ENCODE measurements around the gene PSMD9. TPM values are rescaled to one million over a fixed set of nuclear protein-coding genes. Genes with fewer than 3 reads are reported as not detected.
"Not testable (repeated sequence)": the region's sequence is repeated elsewhere in the genome, so short reads cannot be mapped to it uniquely, and the experiment has no call there.

Gene PSMD9
- total RNA-seq, 6 donors from 2014 or later = 28.1 to 59.1 (median 43.6) TPM

DNA sequence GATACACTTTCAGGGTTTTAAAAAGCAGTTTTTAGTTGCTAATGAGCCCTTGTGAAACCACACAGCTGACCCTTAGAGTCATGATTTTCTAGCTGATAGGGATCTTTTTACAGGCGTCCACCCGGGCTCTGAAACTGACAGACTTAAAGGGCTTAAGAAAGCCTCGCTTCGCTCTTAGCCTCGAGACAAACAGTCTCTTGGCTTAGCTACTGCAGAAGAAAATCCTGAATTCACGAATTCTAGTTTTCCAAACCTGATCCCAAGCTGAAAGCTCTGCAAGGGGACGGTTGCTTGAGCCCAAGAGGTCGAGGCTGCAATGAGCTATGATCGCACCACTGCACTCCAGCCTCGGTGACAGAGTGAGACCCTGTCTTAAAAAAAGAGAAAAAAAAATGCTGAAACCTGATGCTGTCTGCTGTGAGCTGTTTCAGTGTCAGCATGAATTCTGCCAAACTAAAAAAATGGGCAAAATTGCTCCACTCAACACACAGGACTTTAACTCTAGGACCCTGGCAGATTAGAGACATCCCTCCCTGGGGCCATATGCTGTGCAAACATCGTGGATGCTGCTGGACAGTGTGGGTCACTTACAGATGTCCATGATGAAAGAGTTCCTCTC is 26.8 kb upstream of the PSMD9 start:
- Histone ChIP-seq H3K36me3 (no peaks in the 10 kb centered on the region), H3K4me3 (no peak overlapping the region), H3K27me3 (no peaks in the 10 kb centered on the region), H3K27ac (no peak overlapping the region), H3K4me1 (peaks cover 4 to 8% (median 6%) of the 10 kb centered on the region in 4 donors), H3K9me3 (no peaks in the 10 kb centered on the region)
- ATAC-seq (ENCODE audit: low FRiP score in 2 of 2) (no peak), DNase-seq (no peak)
- WGBS, 2 donors = 52 to 59% methylated on average over 11 of the region's 11 CpGs
- TF ChIP-seq EP300 (IDR thresholded peaks at IDR 0.05) = no peak
- no peak for TF ChIP-seq POLR2AphosphoS5 (IDR thresholded peaks at IDR 0.05)
- TF ChIP-seq, protein P1, sequence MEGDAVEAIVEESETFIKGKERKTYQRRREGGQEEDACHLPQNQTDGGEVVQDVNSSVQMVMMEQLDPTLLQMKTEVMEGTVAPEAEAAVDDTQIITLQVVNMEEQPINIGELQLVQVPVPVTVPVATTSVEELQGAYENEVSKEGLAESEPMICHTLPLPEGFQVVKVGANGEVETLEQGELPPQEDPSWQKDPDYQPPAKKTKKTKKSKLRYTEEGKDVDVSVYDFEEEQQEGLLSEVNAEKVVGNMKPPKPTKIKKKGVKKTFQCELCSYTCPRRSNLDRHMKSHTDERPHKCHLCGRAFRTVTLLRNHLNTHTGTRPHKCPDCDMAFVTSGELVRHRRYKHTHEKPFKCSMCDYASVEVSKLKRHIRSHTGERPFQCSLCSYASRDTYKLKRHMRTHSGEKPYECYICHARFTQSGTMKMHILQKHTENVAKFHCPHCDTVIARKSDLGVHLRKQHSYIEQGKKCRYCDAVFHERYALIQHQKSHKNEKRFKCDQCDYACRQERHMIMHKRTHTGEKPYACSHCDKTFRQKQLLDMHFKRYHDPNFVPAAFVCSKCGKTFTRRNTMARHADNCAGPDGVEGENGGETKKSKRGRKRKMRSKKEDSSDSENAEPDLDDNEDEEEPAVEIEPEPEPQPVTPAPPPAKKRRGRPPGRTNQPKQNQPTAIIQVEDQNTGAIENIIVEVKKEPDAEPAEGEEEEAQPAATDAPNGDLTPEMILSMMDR (IDR thresholded peaks at IDR 0.05) = no peak
- no peak for TF ChIP-seq POLR2A (IDR thresholded peaks at IDR 0.05)

DNA sequence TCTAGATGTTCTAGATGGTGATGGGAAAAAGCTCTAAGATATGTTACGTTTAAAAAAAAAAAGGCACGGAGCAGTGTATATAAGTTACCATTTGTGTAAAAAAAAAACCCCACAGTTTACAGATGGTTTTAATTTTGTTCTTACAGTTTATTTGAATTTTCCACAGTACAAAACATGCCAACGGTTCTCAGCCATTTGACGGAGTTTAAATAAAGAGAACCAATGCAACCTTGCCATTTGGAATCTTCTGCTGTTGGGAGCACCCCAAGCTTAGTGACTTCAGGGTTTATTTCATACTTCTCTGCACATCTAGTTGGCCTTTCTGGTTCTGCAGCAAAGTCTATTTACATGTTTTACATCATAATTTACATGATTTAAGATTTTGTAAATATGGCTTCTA is 22.3 kb upstream of the PSMD9 start:
- DNase-seq = no peak
- TF ChIP-seq, protein P1 (IDR thresholded peaks at IDR 0.05) = no peak
- no peak for TF ChIP-seq POLR2AphosphoS5 (IDR thresholded peaks at IDR 0.05)
- no peak for TF ChIP-seq POLR2A (IDR thresholded peaks at IDR 0.05)
- TF ChIP-seq EP300 (IDR thresholded peaks at IDR 0.05) = no peak
- WGBS, 2 donors = 73 to 75% methylated on average over 4 of the region's 4 CpGs
- H3K27me3 ChIP-seq = no peaks in the 10 kb centered on the region
- no peak for ATAC-seq (ENCODE audit: low FRiP score in 2 of 2)
- no peaks in the 10 kb centered on the region for H3K9me3 ChIP-seq
- H3K36me3 ChIP-seq = no peaks in the 10 kb centered on the region
- H3K4me1 ChIP-seq = no peaks in the 10 kb centered on the region
- H3K4me3 ChIP-seq = no peak overlapping the region
- H3K27ac ChIP-seq = no peak overlapping the region

DNA sequence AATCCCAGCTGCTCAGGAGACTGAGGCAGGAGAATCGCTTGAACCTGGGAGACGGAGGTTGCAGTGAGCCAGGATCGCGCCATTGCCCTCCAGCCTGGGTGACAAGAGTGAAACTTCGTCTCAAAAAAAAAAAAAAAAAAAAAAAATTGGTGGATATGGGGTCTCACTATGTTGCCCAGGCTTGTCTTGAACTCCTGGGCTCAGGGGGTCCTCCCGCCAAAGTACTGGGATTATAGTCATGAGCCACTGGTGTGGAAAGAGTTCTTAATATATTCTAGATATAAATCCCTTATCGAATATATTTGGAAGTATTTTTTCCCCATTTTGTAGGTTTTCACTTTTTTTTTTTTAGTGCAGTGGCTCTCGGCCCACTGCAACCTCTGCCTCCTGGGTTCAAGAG is 19.4 kb upstream of the PSMD9 start:
- H3K4me3 ChIP-seq; H3K27me3 ChIP-seq; H3K27ac ChIP-seq; H3K9me3 ChIP-seq; DNase-seq; H3K36me3 ChIP-seq; ATAC-seq (ENCODE audit: low FRiP score in 2 of 2); H3K4me1 ChIP-seq: not testable (repeated sequence)
- 96 to 99% methylated on average over 6 to 8 of the region's 8 CpGs for WGBS, 2 donors

DNA sequence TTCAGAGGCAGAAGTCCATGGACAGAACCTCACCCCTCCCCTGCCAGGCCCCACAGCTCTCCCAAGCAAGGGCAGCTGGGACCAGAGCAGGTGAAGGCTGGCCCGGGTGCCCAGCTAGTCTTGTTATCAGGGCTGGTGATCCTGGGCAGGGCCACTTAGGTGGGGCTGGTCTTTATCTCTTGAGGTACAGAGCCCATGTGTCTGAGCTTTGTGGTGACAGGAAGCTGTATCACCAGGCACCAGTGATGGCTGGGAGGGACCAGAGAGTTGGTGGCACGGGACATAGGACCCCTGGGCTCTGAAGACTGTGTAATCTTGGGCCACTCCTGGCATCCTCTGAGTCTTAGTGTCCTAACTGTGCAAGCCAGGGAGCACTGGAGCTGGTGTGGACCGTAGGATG is 17.1 kb upstream of the PSMD9 start:
- TF ChIP-seq EP300 (IDR thresholded peaks at IDR 0.05) (no peak), POLR2A (IDR thresholded peaks at IDR 0.05) (no peak), POLR2AphosphoS5 (IDR thresholded peaks at IDR 0.05) (no peak)
- TF ChIP-seq, protein P1 (IDR thresholded peaks at IDR 0.05) = no peak
- H3K27me3 ChIP-seq = no peaks in the 10 kb centered on the region
- H3K9me3 ChIP-seq = no peaks in the 10 kb centered on the region
- no peak overlapping the region for H3K27ac ChIP-seq
- 79 to 81% methylated on average over 2 to 3 of the region's 3 CpGs for WGBS, 2 donors
- DNase-seq = no peak
- peak; percentile 29 to 35 for ATAC-seq (ENCODE audit: low FRiP score in 2 of 2)
- H3K4me3 ChIP-seq = no peak overlapping the region
- H3K36me3 ChIP-seq = no peaks in the 10 kb centered on the region
- peaks cover 0 to 5% (median 0%) of the 10 kb centered on the region in 4 donors for H3K4me1 ChIP-seq

DNA sequence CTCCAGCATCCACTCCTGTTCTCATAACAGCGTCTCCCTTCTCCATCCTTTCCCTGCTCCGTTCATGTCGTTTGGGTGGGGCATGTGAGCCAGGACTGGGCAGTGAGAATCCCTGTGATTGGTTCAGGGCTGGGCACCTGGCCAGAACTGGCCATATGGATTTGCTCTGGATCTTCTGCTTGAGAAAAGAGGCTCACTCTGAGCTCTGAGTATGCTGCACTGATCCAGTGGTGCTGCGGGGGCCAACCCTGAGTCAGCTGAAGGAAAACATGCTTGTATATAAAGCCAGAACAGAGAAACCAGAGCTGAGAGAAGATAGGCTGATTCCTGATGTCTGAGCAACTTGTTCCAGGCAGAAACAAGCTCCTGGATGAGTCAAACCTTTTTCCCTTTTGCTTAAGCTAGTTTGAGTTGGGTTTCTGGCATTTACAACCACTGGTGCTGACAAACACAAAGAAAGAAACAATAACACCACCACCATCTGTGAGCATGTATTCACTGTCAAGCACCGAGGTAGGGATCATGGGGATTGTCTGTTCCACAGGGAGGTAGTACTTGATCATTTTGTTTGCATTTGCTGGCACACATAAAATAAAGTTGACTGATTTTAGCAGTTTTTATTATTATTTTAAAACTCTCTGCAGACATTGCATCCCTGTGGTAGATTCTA is 15.9 kb upstream of the PSMD9 start:
- DNase-seq = no peak

More for the DNA sequence above, 15.9 kb upstream of the PSMD9 start:
- Histone ChIP-seq H3K36me3 (no peaks in the 10 kb centered on the region), H3K27ac (no peak overlapping the region), H3K4me3 (no peak overlapping the region), H3K27me3 (no peaks in the 10 kb centered on the region), H3K4me1 (peaks cover 0 to 5% (median 0%) of the 10 kb centered on the region in 4 donors), H3K9me3 (no peaks in the 10 kb centered on the region)
- peak in 1 of 2 donors; percentile 38 for ATAC-seq (ENCODE audit: low FRiP score in 2 of 2)
- 51 to 67% methylated on average over 4 to 5 of the region's 5 CpGs for WGBS, 2 donors
- TF ChIP-seq, protein P1 (IDR thresholded peaks at IDR 0.05) = no peak
- TF ChIP-seq POLR2AphosphoS5 (IDR thresholded peaks at IDR 0.05) = no peak
- TF ChIP-seq EP300 (IDR thresholded peaks at IDR 0.05) = no peak
- no peak for TF ChIP-seq POLR2A (IDR thresholded peaks at IDR 0.05)

Measured in upper lobe of left lung (tissue), 6 donors.